Measurements from ENCODE around the gene CTDSPL. TPM values are rescaled to one million over a fixed set of nuclear protein-coding genes. Genes with fewer than 3 reads are reported as not detected.

The CTDSPL gene
- total RNA-seq, 2 donors from 2014 or later: 75.0 to 76.7 TPM

DNA sequence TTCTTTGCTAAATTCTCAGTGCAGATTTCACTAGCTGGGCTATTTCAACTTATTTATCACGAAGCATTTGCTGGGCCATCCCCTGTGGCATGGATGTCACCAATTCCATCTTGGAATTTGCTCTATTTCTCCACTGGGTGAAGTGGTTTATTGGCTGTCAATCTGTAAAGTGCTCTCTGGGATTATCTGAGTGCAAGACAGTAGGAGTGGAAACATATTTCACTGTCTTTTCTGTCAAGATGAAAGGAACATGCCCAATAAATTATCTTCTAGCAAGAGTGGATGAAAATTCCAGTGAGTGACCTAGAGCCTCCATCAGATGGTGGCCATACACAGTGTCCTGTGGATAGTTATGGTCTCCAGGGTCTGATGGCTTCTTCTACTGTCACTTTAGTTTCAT is 25.1 kb upstream of the CTDSPL start:
- Histone ChIP-seq H3K4me3 (no peak overlapping the region), H3K36me3 (no peaks in the 10 kb centered on the region), H3K9me3 (no peaks in the 10 kb centered on the region), H3K27me3 (no peaks in the 10 kb centered on the region), H3K27ac (no peak overlapping the region), H3K9ac (ENCODE audit: low read depth in 2 of 2, low read length in 2 of 2) (no peak overlapping the region), H3K4me1 (no peaks in the 10 kb centered on the region)
- intact Hi-C loops (cut with DNase I): no loop called here
- TF ChIP-seq, protein P1, sequence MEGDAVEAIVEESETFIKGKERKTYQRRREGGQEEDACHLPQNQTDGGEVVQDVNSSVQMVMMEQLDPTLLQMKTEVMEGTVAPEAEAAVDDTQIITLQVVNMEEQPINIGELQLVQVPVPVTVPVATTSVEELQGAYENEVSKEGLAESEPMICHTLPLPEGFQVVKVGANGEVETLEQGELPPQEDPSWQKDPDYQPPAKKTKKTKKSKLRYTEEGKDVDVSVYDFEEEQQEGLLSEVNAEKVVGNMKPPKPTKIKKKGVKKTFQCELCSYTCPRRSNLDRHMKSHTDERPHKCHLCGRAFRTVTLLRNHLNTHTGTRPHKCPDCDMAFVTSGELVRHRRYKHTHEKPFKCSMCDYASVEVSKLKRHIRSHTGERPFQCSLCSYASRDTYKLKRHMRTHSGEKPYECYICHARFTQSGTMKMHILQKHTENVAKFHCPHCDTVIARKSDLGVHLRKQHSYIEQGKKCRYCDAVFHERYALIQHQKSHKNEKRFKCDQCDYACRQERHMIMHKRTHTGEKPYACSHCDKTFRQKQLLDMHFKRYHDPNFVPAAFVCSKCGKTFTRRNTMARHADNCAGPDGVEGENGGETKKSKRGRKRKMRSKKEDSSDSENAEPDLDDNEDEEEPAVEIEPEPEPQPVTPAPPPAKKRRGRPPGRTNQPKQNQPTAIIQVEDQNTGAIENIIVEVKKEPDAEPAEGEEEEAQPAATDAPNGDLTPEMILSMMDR (IDR thresholded peaks at IDR 0.05): no peak
- DNase-seq: no peak

DNA sequence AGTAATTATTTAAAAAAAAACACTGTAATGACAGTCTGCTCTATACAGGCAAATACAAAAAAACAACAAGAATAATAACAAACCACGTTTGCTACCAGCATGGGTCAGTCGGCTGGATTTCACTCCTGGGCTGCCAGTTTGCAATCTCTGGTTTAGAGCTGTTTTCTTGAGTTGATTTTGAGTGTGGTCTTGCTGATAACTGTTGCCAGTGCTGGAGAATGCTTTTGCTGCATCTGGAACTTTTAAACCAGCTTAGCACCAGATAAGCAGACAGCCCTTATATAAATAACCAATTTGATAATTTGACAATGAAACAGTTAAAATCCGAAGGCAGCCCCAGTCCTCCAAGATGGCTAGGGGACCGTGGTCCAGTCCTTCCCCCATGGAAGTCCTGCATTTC is 14.0 kb upstream of the CTDSPL start:
- Histone ChIP-seq H3K27me3 (no peaks in the 10 kb centered on the region), H3K4me1 (no peaks in the 10 kb centered on the region), H3K27ac (no peak overlapping the region), H3K36me3 (no peaks in the 10 kb centered on the region), H3K9me3 (no peaks in the 10 kb centered on the region), H3K4me3 (no peak overlapping the region), H3K9ac (ENCODE audit: low read depth in 2 of 2, low read length in 2 of 2) (no peak overlapping the region)
- intact Hi-C loops (cut with DNase I): no loop called here
- DNase-seq: no peak
- TF ChIP-seq, protein P1 (IDR thresholded peaks at IDR 0.05): no peak

DNA sequence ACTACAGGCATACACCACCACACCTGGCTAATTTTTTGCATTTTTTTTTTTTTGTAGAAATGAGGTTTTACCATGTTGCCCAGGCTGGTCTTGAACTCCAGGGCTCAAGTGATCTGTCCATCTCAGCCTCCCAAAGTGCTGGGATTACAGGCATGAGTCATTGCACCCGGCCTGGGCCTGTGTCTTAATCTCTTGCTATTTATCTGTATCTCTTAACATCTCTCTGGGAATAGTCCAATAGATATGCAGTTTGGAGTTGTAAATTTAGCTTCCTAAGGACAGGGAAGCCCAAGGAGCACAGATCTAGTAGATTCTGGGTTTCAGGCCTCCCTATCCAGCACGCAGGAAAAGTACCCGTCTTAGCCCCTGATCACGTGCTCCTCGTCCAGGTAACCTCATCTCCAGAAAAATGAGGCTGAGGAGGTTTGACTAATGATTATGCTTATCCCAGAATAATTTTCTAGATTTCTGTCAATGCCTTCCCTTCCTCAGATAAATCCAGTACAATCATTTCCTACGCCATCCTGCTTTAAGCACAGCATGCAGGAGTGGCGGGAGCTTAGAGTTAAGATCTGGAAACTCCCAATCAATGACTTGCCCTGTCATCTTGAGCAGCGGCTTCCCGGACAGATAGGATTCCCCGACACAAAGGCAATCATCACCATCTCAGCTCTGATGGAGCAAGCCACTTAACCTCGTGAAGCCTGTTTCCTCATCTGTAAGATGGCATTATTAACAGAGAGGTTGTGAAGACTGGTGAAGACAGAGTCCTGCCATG is 12.3 kb upstream of the CTDSPL start:
- Histone ChIP-seq H3K36me3 (no peaks in the 10 kb centered on the region), H3K27ac (no peak overlapping the region), H3K4me3 (no peak overlapping the region), H3K27me3 (no peaks in the 10 kb centered on the region), H3K9me3 (no peaks in the 10 kb centered on the region), H3K9ac (ENCODE audit: low read depth in 2 of 2, low read length in 2 of 2) (no peak overlapping the region), H3K4me1 (no peaks in the 10 kb centered on the region)
- no peak for DNase-seq
- TF ChIP-seq, protein P1 (IDR thresholded peaks at IDR 0.05): no peak
- intact Hi-C loops (cut with DNase I): no loop called here

DNA sequence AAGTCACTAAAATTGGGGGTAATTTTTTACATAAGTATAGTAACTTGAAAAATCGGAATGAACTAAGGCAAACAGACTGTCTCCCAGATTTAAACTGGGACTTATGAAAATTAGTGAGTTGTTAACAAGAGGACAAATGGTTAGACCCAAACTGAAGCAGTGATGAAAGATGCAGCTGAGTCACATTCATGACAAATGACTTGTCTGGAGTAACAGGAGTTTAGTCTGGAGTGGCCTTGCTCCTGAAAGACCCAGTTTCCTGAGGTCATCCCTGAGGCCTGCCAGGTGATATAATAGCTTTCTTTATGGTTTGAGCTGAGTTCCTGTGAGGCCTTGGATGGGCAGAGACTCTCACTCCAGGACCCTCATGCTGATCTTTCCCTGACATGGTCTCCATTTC is 9.6 kb upstream of the CTDSPL start:
- H3K9me3 ChIP-seq: no peaks in the 10 kb centered on the region
- no peak overlapping the region for H3K27ac ChIP-seq
- no peaks in the 10 kb centered on the region for H3K27me3 ChIP-seq
- TF ChIP-seq, protein P1 (IDR thresholded peaks at IDR 0.05): no peak
- no peaks in the 10 kb centered on the region for H3K4me1 ChIP-seq
- H3K9ac ChIP-seq (ENCODE audit: low read depth in 2 of 2, low read length in 2 of 2): no peak overlapping the region
- H3K4me3 ChIP-seq: no peak overlapping the region
- intact Hi-C loops (cut with DNase I): no loop called here
- DNase-seq: no peak
- no peaks in the 10 kb centered on the region for H3K36me3 ChIP-seq

DNA sequence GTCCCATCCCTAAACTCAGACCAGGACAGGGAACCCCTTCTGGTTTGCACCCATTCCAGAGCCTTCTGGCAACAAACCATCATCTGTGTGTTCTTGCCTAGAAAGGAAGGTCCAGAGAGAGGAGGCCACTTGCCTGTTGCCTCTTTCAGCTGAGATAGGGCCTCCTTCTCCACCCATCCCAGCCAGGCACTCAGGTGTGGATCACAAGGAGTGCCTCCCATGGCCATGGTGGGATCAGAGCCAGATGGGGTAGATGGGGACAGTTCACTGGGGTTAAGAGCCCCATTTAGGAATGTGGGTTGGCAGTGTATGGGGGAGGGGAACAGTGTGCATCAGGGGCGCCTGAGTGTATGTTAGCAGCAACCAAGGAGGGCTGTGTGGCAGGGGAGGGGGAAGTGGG is 8.9 kb upstream of the CTDSPL start:
- Histone ChIP-seq H3K4me1 (no peaks in the 10 kb centered on the region), H3K36me3 (no peaks in the 10 kb centered on the region), H3K9ac (ENCODE audit: low read depth in 2 of 2, low read length in 2 of 2) (no peak overlapping the region), H3K27ac (no peak overlapping the region), H3K4me3 (no peak overlapping the region), H3K27me3 (no peaks in the 10 kb centered on the region), H3K9me3 (no peaks in the 10 kb centered on the region)
- no peak for DNase-seq
- TF ChIP-seq, protein P1 (IDR thresholded peaks at IDR 0.05): no peak
- intact Hi-C loops (cut with DNase I): no loop called here
